IPS-NIHi11 (cell line): ENCODE measurements around the gene NOP10.
A peak's percentile ranks its signal among the peaks of the same experiment; 100 is the strongest.

Experiments used
- DNase-seq: peaks from one replicate; pipeline ENCODE4 v3.0.0; 2012; ENCODE audit warnings: mixed read lengths, low spot score

Gene NOP10

GRCh38 chr15:34331809-34332208 is 11.1 kb downstream of the NOP10 start:
- DNase-seq = no peak

- no peak for DNase-seq
Measured at GRCh38 chr15:34330279-34330678, 12.7 kb downstream of the NOP10 start.

GRCh38 chr15:34329006-34329405 is 13.9 kb downstream of the NOP10 start:
- DNase-seq = no peak

- no peak for DNase-seq
Measured at GRCh38 chr15:34327906-34328305, 15.0 kb downstream of the NOP10 start.

- no peak for DNase-seq
Measured at GRCh38 chr15:34325368-34325767, 17.6 kb downstream of the NOP10 start.

GRCh38 chr15:34324933-34325332 is 18.0 kb downstream of the NOP10 start:
- DNase-seq = no peak

- no peak for DNase-seq
Measured at GRCh38 chr15:34323217-34323616, 19.7 kb downstream of the NOP10 start.

GRCh38 chr15:34318277-34319079 is 24.5 kb downstream of the NOP10 start:
- peak; percentile 52 for DNase-seq

GRCh38 chr15:34314491-34315490 is 28.1 kb downstream of the NOP10 start:
- DNase-seq = no peak

- no peak for DNase-seq
Measured at GRCh38 chr15:34311563-34311962, 31.4 kb downstream of the NOP10 start.

GRCh38 chr15:34304613-34305012 is 38.3 kb downstream of the NOP10 start:
- no peak for DNase-seq

GRCh38 chr15:34301058-34301457 is 41.9 kb downstream of the NOP10 start:
- no peak for DNase-seq

GRCh38 chr15:34297059-34297458 is 45.9 kb downstream of the NOP10 start:
- DNase-seq = no peak

GRCh38 chr15:34292621-34293020 is 50.3 kb downstream of the NOP10 start:
- no peak for DNase-seq
